WTC11 (cell line): ENCODE measurements around the gene AP2M1.

Source experiments
- ATF3 ChIP-seq: sonication (generic); formaldehyde crosslinking; conservative IDR thresholded peaks from 2 replicates; pipeline ENCODE4 v1.8.1; 2022; ENCODE audit warnings: mild to moderate bottlenecking, missing genetic modification reagents
- CREB1 ChIP-seq: sonication (generic); formaldehyde crosslinking; IDR thresholded peaks from 2 replicates; pipeline ENCODE4 v1.8.0; 2023; ENCODE audit warnings: mild to moderate bottlenecking, missing genetic modification reagents
- CREM ChIP-seq: sonication (generic); formaldehyde crosslinking; IDR thresholded peaks from 2 replicates; pipeline ENCODE4 v1.8.1; 2022; ENCODE audit warnings: mild to moderate bottlenecking, missing genetic modification reagents, moderate library complexity
- CTCF ChIP-seq: fragments of 200-600 bp; IDR thresholded peaks from 2 replicates; pipeline ENCODE4 v1.8.0; 2022; ENCODE audit warnings: antibody characterized with exemption
- NFE2L1 ChIP-seq: sonication (generic); formaldehyde crosslinking; IDR thresholded peaks from 2 replicates; pipeline ENCODE4 v1.8.1; 2023; ENCODE audit warnings: missing genetic modification reagents
- NR1H2 ChIP-seq: sonication (generic); formaldehyde crosslinking; IDR thresholded peaks from 2 replicates; pipeline ENCODE4 v1.9.0; 2021; ENCODE audit warnings: mild to moderate bottlenecking, moderate library complexity, missing genetic modification reagents
- NR2C2 ChIP-seq: sonication (generic); formaldehyde crosslinking; IDR thresholded peaks from 2 replicates; pipeline ENCODE4 v1.8.0; 2022; ENCODE audit warnings: mild to moderate bottlenecking, missing genetic modification reagents
- TEAD4 ChIP-seq: sonication (generic); formaldehyde crosslinking; IDR thresholded peaks from 2 replicates; pipeline ENCODE4 v1.8.0; 2022; ENCODE audit warnings: mild to moderate bottlenecking, missing genetic modification reagents
- ZNF121 ChIP-seq: sonication (generic); formaldehyde crosslinking; IDR thresholded peaks from 2 replicates; pipeline ENCODE4 v1.8.0; 2023; ENCODE audit warnings: missing genetic modification reagents
- ZNF232 ChIP-seq: sonication (generic); formaldehyde crosslinking; IDR thresholded peaks from 2 replicates; pipeline ENCODE4 v1.8.0; 2022; ENCODE audit warnings: mild to moderate bottlenecking, missing genetic modification reagents

- TF ChIP-seq ZNF232 (CRISPR knock-in tag) (no peak), NFE2L1 (CRISPR knock-in tag) (no peak), CTCF (no peak), ZNF121 (CRISPR knock-in tag) (no peak), TEAD4 (CRISPR knock-in tag) (no peak), CREM (CRISPR knock-in tag) (no peak), NR1H2 (CRISPR knock-in tag) (no peak), CREB1 (no peak), ATF3 (CRISPR knock-in tag) (no peak), NR2C2 (CRISPR knock-in tag) (no peak)
Observed at GRCh38 chr3:184177331-184177731, 2.7 kb downstream of the AP2M1 start.
